ENCODE results near the gene RNF212B.

- TF ChIP-seq POLR2A (IDR thresholded peaks at IDR 0.05) (no peak), CTCF (IDR thresholded peaks at IDR 0.05) (no peak), EP300 (IDR thresholded peaks at IDR 0.05) (no peak)
Observed at GRCh38 chr14:23297096-23297495, 59.4 kb downstream of the RNF212B start.
